NCI-H187 (cell line): ENCODE results near the gene LINGO1.

ENCODE experiments used
- DNase-seq, 2 experiments: peaks; one replicate each; lab custom pipeline; 2025; lab: John Stamatoyannopoulos, UW

The LINGO1 gene

GRCh38 chr15:77656294-77656693, 23.6 kb upstream of the LINGO1 start:
- no peak for DNase-seq

GRCh38 chr15:77654975-77655374, 22.3 kb upstream of the LINGO1 start:
- DNase-seq = no peak

GRCh38 chr15:77653832-77654480, 21.2 kb upstream of the LINGO1 start:
- no peak for DNase-seq

GRCh38 chr15:77650265-77650664, 17.6 kb upstream of the LINGO1 start:
- no peak for DNase-seq

GRCh38 chr15:77649610-77650009, 16.9 kb upstream of the LINGO1 start:
- DNase-seq = no peak

- DNase-seq = no peak
These were observed 16.3 kb upstream of the LINGO1 start for GRCh38 chr15:77649017-77649416.

GRCh38 chr15:77647961-77648360, 15.2 kb upstream of the LINGO1 start:
- no peak for DNase-seq

GRCh38 chr15:77646104-77646694, 13.5 kb upstream of the LINGO1 start:
- no peak for DNase-seq

- no peak for DNase-seq
These were observed 12.9 kb upstream of the LINGO1 start for GRCh38 chr15:77645602-77646001.

- DNase-seq = no peak
These were observed 12.0 kb upstream of the LINGO1 start for GRCh38 chr15:77644543-77645247.

GRCh38 chr15:77643764-77644163, 11.1 kb upstream of the LINGO1 start:
- DNase-seq = no peak

- DNase-seq = no peak
These were observed 10.2 kb upstream of the LINGO1 start for GRCh38 chr15:77642793-77643430.

GRCh38 chr15:77641999-77642398, 9.3 kb upstream of the LINGO1 start:
- no peak for DNase-seq

- DNase-seq = no peak
These were observed 7.9 kb upstream of the LINGO1 start for GRCh38 chr15:77640615-77641014.

GRCh38 chr15:77639431-77639830, 6.7 kb upstream of the LINGO1 start:
- DNase-seq = no peak

- DNase-seq = no peak
These were observed 5.4 kb upstream of the LINGO1 start for GRCh38 chr15:77637851-77638692.

- DNase-seq = no peak
These were observed 3.5 kb upstream of the LINGO1 start for GRCh38 chr15:77636209-77636608.

GRCh38 chr15:77634266-77634962, 1.7 kb upstream of the LINGO1 start:
- DNase-seq = peak in 1 of 2 experiments; percentile 1

GRCh38 chr15:77633913-77634265, 1.2 kb upstream of the LINGO1 start:
- DNase-seq = no peak

GRCh38 chr15:77633134-77633912, 611 bp upstream of the LINGO1 start:
- peak; percentile 8 to 10 for DNase-seq
